Measurements from ENCODE around the gene KCNMA1. TPM values are rescaled to one million over a fixed set of nuclear protein-coding genes. Genes with fewer than 3 reads are reported as not detected.

KCNMA1 gene
- total RNA-seq, 4 donors from 2014 or later, result 68.4 to 170 (median 119) TPM

GRCh38 chr10:77004917-77005564 lies 632.6 kb downstream of the KCNMA1 start:
- DNase-seq, result no peak
- Histone ChIP-seq H3K9me3 (no peaks in the 10 kb centered on the region), H3K36me3 (no peaks in the 10 kb centered on the region), H3K27ac (peak overlapping the region in 1 of 4 donors; percentile 3), H3K4me3 (no peak overlapping the region), H3K4me1 (peaks cover 0 to 7% (median 2%) of the 10 kb centered on the region in 4 donors), H3K27me3 (no peaks in the 10 kb centered on the region)
- intact Hi-C loops (cut with DNase I; ENCODE audit: low total_unique reads), result loop anchor here (10.0 kb wide), 1 partner anchor 1600 kb away; the partner anchor contains the start of gene ZNF503
- WGBS, 2 donors (ENCODE audit: low coverage in 1 of 2), result 14 to 52% methylated on average over 1 to 3 of the region's 3 CpGs
- in situ Hi-C loops (cut with MboI; ENCODE audit: low pct_ligation_motif_present in 1 of 4, low pct_unique_long_range_greater_than_20kb in 1 of 4, low sequenced_read_pairs in 3 of 4), result no loop called here
- peak; percentile 60 to 77 (median 73) for TF ChIP-seq CTCF (IDR thresholded peaks at IDR 0.05)
- TF ChIP-seq POLR2AphosphoS5 (IDR thresholded peaks at IDR 0.05), result no peak

GRCh38 chr10:77002872-77003271 lies 634.7 kb downstream of the KCNMA1 start:
- peaks cover 0 to 7% (median 2%) of the 10 kb centered on the region in 4 donors for H3K4me1 ChIP-seq
- no peak for DNase-seq
- intact Hi-C loops (cut with DNase I; ENCODE audit: low total_unique reads) (loop anchor here (10.0 kb wide), 1 partner anchor 1598 kb away; the partner anchor contains the start of gene ZNF503), in situ Hi-C loops (cut with MboI; ENCODE audit: low pct_ligation_motif_present in 1 of 4, low pct_unique_long_range_greater_than_20kb in 1 of 4, low sequenced_read_pairs in 3 of 4) (no loop called here)
- H3K27ac ChIP-seq, result no peak overlapping the region
- no peak overlapping the region for H3K4me3 ChIP-seq
- TF ChIP-seq EP300 (IDR thresholded peaks at IDR 0.05; ENCODE audit: low read depth) (no peak), POLR2AphosphoS5 (IDR thresholded peaks at IDR 0.05) (no peak), POLR2A (IDR thresholded peaks at IDR 0.05) (no peak), CTCF (IDR thresholded peaks at IDR 0.05) (no peak)
- 13 to 67% methylated on average over 2 of the region's 2 CpGs for WGBS, 2 donors (ENCODE audit: low coverage in 1 of 2)
- H3K36me3 ChIP-seq, result no peaks in the 10 kb centered on the region
- H3K9me3 ChIP-seq, result no peaks in the 10 kb centered on the region
- H3K27me3 ChIP-seq, result no peaks in the 10 kb centered on the region

GRCh38 chr10:77001206-77001605 lies 636.4 kb downstream of the KCNMA1 start:
- 89 to 94% methylated on average over 3 to 12 of the region's 12 CpGs for whole genome bisulfite sequencing, 2 donors (ENCODE audit: low coverage in 1 of 2)
- no peak for TF ChIP-seq POLR2A (IDR thresholded peaks at IDR 0.05)
- no peak for TF ChIP-seq CTCF (IDR thresholded peaks at IDR 0.05)
- TF ChIP-seq POLR2AphosphoS5 (IDR thresholded peaks at IDR 0.05), result no peak
- TF ChIP-seq EP300 (IDR thresholded peaks at IDR 0.05; ENCODE audit: low read depth), result no peak
- in situ Hi-C loops (cut with MboI; ENCODE audit: low pct_ligation_motif_present in 1 of 4, low pct_unique_long_range_greater_than_20kb in 1 of 4, low sequenced_read_pairs in 3 of 4) (no loop called here), intact Hi-C loops (cut with DNase I; ENCODE audit: low total_unique reads) (loop anchor here (10.0 kb wide), 1 partner anchor 1596 kb away; the partner anchor contains the start of gene ZNF503)
- H3K36me3 ChIP-seq, result no peaks in the 10 kb centered on the region
- DNase-seq, result no peak
- H3K4me1 ChIP-seq, result peaks cover 0 to 7% (median 2%) of the 10 kb centered on the region in 4 donors
- H3K9me3 ChIP-seq, result no peaks in the 10 kb centered on the region
- H3K27me3 ChIP-seq, result no peaks in the 10 kb centered on the region
- no peak overlapping the region for H3K4me3 ChIP-seq
- no peak overlapping the region for H3K27ac ChIP-seq

GRCh38 chr10:76998451-76998850 lies 639.2 kb downstream of the KCNMA1 start:
- intact Hi-C loops (cut with DNase I; ENCODE audit: low total_unique reads), result no loop called here
- Histone ChIP-seq H3K9me3 (no peaks in the 10 kb centered on the region), H3K27ac (no peak overlapping the region), H3K36me3 (no peaks in the 10 kb centered on the region), H3K4me1 (no peaks in the 10 kb centered on the region), H3K27me3 (no peaks in the 10 kb centered on the region), H3K4me3 (no peak overlapping the region)
- in situ Hi-C loops (cut with MboI; ENCODE audit: low pct_ligation_motif_present in 1 of 4, low pct_unique_long_range_greater_than_20kb in 1 of 4, low sequenced_read_pairs in 3 of 4), result loop anchor here in 1 of 4 donors (25.0 kb wide), 1 partner anchor 436 kb away; no protein-coding TSS in a partner anchor
- 66 to 94% methylated on average over 2 of the region's 2 CpGs for WGBS, 2 donors (ENCODE audit: low coverage in 1 of 2)
- TF ChIP-seq POLR2A (IDR thresholded peaks at IDR 0.05), result no peak
- TF ChIP-seq CTCF (IDR thresholded peaks at IDR 0.05), result no peak
- TF ChIP-seq POLR2AphosphoS5 (IDR thresholded peaks at IDR 0.05), result no peak
- no peak for TF ChIP-seq EP300 (IDR thresholded peaks at IDR 0.05; ENCODE audit: low read depth)
- DNase-seq, result no peak
